Neural cell (in vitro differentiated cells): Measurements from ENCODE around the gene SEC24D.

Experiments
- POLR2AphosphoS5 ChIP-seq: IDR thresholded peaks from 2 replicates; pipeline ENCODE4 v1.6.1; 2012
- RAD21 ChIP-seq: fragments of 450-650 bp; conservative IDR thresholded peaks from 2 replicates; pipeline ENCODE4 v1.6.1; 2014; ENCODE audit warnings: antibody characterized with exemption, mild to moderate bottlenecking, moderate library complexity
- TF ChIP-seq, protein P1 (sequence below): fragments of 450-650 bp; IDR thresholded peaks from 2 replicates; pipeline ENCODE4 v1.5.1; 2014; ENCODE audit warnings: antibody characterized with exemption, mild to moderate bottlenecking, moderate library complexity; ENCODE audit not compliant: poor library complexity, severe bottlenecking

DNA sequence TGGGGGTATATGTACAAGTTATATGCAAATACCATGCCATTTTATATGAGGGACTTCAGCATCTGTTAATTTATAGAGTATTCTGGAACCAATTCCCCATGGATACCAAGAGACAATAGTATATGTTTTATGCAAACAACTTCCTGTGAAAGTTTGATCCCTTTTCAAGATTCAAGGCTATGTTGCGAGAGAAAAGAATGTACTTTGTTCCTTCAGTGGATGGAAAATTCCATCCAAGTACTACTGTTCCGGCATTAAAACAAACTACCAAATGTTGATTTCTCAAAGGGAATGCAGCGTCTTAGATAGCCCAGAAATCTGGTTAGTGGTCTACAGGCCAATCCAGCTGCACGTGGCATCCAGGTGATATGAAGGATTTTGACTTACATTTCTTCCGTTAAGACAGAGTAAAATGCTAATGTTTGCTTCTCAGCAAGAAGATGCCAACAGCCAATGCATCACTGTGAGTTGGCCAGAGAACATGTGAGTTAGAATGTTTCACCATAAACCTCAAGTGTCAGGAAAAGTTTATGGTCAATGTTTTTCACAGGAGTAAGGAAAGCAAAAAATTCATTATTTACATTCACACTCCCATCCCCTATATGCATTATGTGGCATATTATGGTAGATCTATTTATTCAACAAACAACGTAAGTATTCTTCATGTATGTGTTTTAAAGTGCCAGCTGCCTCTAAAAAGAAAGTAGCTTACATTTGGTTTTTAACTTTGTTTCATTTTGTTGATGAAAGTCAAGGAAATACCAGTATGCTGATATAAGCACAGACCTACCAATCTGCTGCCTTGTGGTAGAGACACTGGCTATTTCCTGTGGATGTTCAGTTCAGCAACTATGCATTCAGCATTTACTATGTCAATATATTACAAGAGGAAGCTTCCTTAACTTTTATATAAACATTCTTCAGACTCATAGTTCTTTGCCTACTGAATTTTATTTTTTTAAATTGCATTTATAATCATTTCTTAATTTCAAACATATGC, 106.3 kb downstream of the SEC24D start:
- no peak for TF ChIP-seq POLR2AphosphoS5
- TF ChIP-seq, protein P1, sequence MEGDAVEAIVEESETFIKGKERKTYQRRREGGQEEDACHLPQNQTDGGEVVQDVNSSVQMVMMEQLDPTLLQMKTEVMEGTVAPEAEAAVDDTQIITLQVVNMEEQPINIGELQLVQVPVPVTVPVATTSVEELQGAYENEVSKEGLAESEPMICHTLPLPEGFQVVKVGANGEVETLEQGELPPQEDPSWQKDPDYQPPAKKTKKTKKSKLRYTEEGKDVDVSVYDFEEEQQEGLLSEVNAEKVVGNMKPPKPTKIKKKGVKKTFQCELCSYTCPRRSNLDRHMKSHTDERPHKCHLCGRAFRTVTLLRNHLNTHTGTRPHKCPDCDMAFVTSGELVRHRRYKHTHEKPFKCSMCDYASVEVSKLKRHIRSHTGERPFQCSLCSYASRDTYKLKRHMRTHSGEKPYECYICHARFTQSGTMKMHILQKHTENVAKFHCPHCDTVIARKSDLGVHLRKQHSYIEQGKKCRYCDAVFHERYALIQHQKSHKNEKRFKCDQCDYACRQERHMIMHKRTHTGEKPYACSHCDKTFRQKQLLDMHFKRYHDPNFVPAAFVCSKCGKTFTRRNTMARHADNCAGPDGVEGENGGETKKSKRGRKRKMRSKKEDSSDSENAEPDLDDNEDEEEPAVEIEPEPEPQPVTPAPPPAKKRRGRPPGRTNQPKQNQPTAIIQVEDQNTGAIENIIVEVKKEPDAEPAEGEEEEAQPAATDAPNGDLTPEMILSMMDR = no peak
- no peak for TF ChIP-seq RAD21
